Hepatocyte (in vitro differentiated cells): ENCODE data around the gene SLC35E3.

Experiments
- CTCF ChIP-seq: fragments of 200-600 bp; sonication (generic); IDR thresholded peaks from 2 replicates; pipeline ENCODE4 v1.5.1; 2016; ENCODE audit warnings: antibody characterized with exemption, mild to moderate bottlenecking; ENCODE audit not compliant: poor library complexity
- EZH2 ChIP-seq: fragments of 200-600 bp; sonication (generic); IDR thresholded peaks from 2 replicates; pipeline ENCODE4 v1.6.1; 2016; ENCODE audit warnings: antibody characterized with exemption, mild to moderate bottlenecking, borderline replicate concordance
- EZH2phosphoT487 ChIP-seq: fragments of 200-600 bp; sonication (generic); IDR thresholded peaks from one replicate; pipeline ENCODE4 v1.6.1; 2018; ENCODE audit warnings: antibody characterized with exemption, mild to moderate bottlenecking, low read depth, moderate library complexity; ENCODE audit not compliant: unreplicated experiment, severe bottlenecking

DNA sequence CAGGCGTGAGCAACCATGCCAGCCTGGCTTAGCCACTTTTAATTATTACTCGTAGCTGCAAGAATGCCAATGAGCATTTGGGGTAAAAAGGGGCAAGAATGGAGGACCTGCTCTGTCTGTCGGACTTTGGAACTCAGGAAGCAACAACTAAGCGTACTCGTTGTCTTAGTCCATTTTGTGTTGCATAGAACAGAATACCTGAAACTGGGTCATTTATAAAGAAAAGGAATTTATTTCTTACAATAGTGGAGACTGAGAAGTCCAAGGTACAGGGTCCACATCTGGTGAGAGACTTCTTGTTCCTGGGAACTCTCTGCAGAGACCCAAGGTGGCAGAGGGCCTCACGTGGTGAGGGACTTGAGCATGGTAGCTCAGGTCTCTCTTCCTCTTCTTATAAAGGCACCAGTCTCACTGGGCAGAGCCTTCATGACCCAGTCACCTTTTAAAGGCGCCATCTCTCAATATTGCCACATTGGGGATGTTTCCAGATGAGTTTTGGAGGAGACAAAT is 29.2 kb downstream of the SLC35E3 start:
- TF ChIP-seq CTCF (no peak), EZH2 (no peak), EZH2phosphoT487 (no peak)
